Ovary (tissue), 10 donors: ENCODE data around the gene IL15. TPM values are rescaled to one million over a fixed set of nuclear protein-coding genes. Genes with fewer than 3 reads are reported as not detected.
A peak's percentile ranks its signal among the peaks of the same experiment; 100 is the strongest.
"Not testable (repeated sequence)": the region's sequence is repeated elsewhere in the genome, so short reads cannot be mapped to it uniquely, and the experiment has no call there.

ENCODE experiments used
- DNase-seq, 5 donors: peaks; one replicate each; pipeline ENCODE4 v3.0.0-alpha.2; 2019 to 2020
- H3K27ac ChIP-seq, 2 donors: fragments of 200-600 bp; one replicate each; pipeline versions ENCODE4 v1.5.1 to v1.8.0; 2019 to 2022
- H3K27me3 ChIP-seq: fragments of 200-600 bp; one replicate; pipeline ENCODE4 v1.8.0; 2022
- H3K36me3 ChIP-seq: fragments of 200-600 bp; sonication (generic); one replicate; pipeline ENCODE4 v1.5.1; 2019
- H3K4me1 ChIP-seq: one replicate; pipeline ENCODE4 v1.8.1; 2013; ENCODE audit warnings: mild to moderate bottlenecking, moderate library complexity; ENCODE audit not compliant: insufficient read depth
- H3K4me3 ChIP-seq: fragments of 200-600 bp; sonication (generic); one replicate; pipeline ENCODE4 v1.5.1; 2017
- H3K9me3 ChIP-seq, 2 donors: fragments of 200-600 bp in 1 of 2; sonication (generic) in 1 of 2; one replicate each; pipeline versions ENCODE4 v1.5.1 to v1.8.1; 2013 to 2019; ENCODE audit warnings: mild to moderate bottlenecking in 1 of 2, moderate library complexity in 1 of 2
- EP300 ChIP-seq: sonication (generic); formaldehyde crosslinking; IDR thresholded peaks from one replicate; pipeline ENCODE4 v1.6.1; 2017; ENCODE audit warnings: antibody characterized with exemption
- POLR2A ChIP-seq: fragments of 450-650 bp; IDR thresholded peaks from one replicate; pipeline ENCODE4 v1.6.1; 2017; ENCODE audit warnings: antibody characterized with exemption, mild to moderate bottlenecking, moderate library complexity
- WGBS, 3 donors: extraction: QIAGEN DNeasy Blood & Tissue Kit in 1 of 3; methylation state at CpG; one replicate each; pipeline versions ENCODE4 v1.1.5 to v1.1.7; 2013 to 2017; 5-methylcytosine and 5-hydroxymethylcytosine counted together
- intact Hi-C, 4 donors: fragments of 100-400 bp; cut with DNase I; formaldehyde crosslinking; loops; one replicate each; pipeline versions ENCODE4 v1.11.0 to v1.15.1; 2022 to 2023
- long read RNA-seq, 3 donors: library from polyadenylated mRNA in 2 of 3; unstranded in 2 of 3; transcript quantifications; one replicate each; pipeline ENCODE4 v2.0.0 and lab custom pipeline, GENCODE V29; 2021 to 2026
- polyA plus RNA-seq, 2 donors: library from polyadenylated mRNA; stranded (reverse); fragments of 200-250 nt in 1 of 2; fragments of 350-450 nt in 1 of 2; fragmentation: Illumina TruSeq in 1 of 2; extraction: RNeasy Lipid Tissue Mini Kit (QIAGEN cat#74804) in 1 of 2; gene quantifications; one replicate each; pipeline ENCODE4 v1.2.3, GENCODE V29; 2013 to 2014
- total RNA-seq, 7 donors: library from RNA; depleted of rRNA in 2 of 7; stranded (reverse); fragments of >200 nt in 2 of 7; fragmentation: NEBNext Ultra II Directional in 3 of 7; extraction: Animal tissue kit (Norgen Biotek cat#: 25700) in 3 of 7; gene quantifications; one replicate each; pipeline versions ENCODE4 v1.1.0 to v1.2.4, GENCODE V29; 2016 to 2023
- TF ChIP-seq, protein P1 (sequence below), 3 donors: fragments of 450-650 bp in 2 of 3; fragments of 200-600 bp in 1 of 3; IDR thresholded peaks; one replicate each; pipeline versions ENCODE4 v1.5.1 to v1.8.0; 2016 to 2022; ENCODE audit warnings: antibody characterized with exemption in 3 of 3, mild to moderate bottlenecking in 1 of 3
- donor health status: DM: no; HTN: no; CAD: no; lungs with moderate emphysema.
- donor health status: DM: no; HTN: no; CAD: no.
- donor health status: Bipolar disorder and iron deficiency.
- donor health status: DM: yes; HTN: yes; CAD: no.
- donor health status: DM: no; HTN: no; CAD: no.
- donor health status: DM: yes; HTN: yes; CAD: no.

IL15 gene, protein sequence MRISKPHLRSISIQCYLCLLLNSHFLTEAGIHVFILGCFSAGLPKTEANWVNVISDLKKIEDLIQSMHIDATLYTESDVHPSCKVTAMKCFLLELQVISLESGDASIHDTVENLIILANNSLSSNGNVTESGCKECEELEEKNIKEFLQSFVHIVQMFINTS
- total RNA-seq (10 to 100 TPM in 1 of 7 donors, 1 to 10 TPM in 3, under 1 TPM in 3; 0.73 to 12.9 (median 1.1) TPM), polyA plus RNA-seq (1 to 10 TPM in 1 of 2 donors, under 1 TPM in 1; 0.92 to 2.6 TPM)
- long read RNA-seq, donor 1, partial matches to known transcripts, result 0 of 11 reads
- long read RNA-seq, donor 1, other reads (novel, unspliced or antisense), result 9 of 11 reads
- long read RNA-seq, donor 2, partial matches to known transcripts, result 0 of 1 reads
- long read RNA-seq, donor 2, other reads (novel, unspliced or antisense), result 0 of 1 reads
- long read RNA-seq, donor 3, partial matches to known transcripts, result 0 of 1 reads
- long read RNA-seq, donor 3, other reads (novel, unspliced or antisense), result 1 of 1 reads

DNA sequence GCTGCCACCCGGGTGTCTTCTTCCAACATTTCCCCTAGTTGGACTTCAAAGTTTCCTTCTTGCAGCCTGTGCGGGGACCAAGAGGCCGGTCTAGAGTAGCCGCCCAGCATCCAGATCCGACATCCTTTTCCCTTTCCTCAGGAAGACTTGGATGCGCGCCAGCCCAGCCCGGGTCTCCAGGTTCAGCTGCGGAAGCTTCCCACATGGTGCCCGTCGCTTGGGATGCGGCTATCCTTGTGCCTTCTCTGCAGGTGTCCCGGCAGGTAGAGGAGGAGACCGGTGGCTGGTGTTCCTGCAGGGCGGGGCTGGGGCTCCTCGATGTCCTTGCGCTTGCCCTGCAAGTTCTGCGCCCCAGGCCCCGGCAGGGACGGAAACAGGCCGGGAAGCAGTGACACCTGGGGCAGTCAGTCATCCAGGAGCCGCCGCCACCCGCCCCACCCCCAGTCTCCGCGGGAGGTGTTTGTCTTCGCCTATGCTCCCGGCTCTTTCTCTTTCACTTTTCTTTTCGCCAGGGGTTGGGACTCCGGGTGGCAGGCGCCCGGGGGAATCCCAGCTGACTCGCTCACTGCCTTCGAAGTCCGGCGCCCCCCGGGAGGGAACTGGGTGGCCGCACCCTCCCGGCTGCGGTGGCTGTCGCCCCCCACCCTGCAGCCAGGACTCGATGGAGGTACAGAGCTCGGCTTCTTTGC lies at the start of gene IL15:
Gene IL15 (plus strand): TSS at position 502 of the 689 bp plus-strand sequence. CDS start 82,882 bp downstream, outside the sequence.
- peak; percentile 31 to 60 (median 41) for DNase-seq
- H3K9me3 ChIP-seq, result no peaks in the 10 kb centered on the region
- H3K27me3 ChIP-seq, result no peaks in the 10 kb centered on the region
- H3K27ac ChIP-seq, result peak within 1 kb of the TSS in 1 of 2 donors; percentile 58
- intact Hi-C loops, result no loop called here
- H3K36me3 ChIP-seq, result no peaks in the 10 kb centered on the region
- 2 to 3% (median 2%) methylated on average over 40 to 43 of the region's 43 CpGs for WGBS, 3 donors
- H3K4me3 ChIP-seq, result peak within 1 kb of the TSS; percentile 89
- no peaks in the 10 kb centered on the region for H3K4me1 ChIP-seq
- TF ChIP-seq, protein P1, sequence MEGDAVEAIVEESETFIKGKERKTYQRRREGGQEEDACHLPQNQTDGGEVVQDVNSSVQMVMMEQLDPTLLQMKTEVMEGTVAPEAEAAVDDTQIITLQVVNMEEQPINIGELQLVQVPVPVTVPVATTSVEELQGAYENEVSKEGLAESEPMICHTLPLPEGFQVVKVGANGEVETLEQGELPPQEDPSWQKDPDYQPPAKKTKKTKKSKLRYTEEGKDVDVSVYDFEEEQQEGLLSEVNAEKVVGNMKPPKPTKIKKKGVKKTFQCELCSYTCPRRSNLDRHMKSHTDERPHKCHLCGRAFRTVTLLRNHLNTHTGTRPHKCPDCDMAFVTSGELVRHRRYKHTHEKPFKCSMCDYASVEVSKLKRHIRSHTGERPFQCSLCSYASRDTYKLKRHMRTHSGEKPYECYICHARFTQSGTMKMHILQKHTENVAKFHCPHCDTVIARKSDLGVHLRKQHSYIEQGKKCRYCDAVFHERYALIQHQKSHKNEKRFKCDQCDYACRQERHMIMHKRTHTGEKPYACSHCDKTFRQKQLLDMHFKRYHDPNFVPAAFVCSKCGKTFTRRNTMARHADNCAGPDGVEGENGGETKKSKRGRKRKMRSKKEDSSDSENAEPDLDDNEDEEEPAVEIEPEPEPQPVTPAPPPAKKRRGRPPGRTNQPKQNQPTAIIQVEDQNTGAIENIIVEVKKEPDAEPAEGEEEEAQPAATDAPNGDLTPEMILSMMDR (IDR thresholded peaks at IDR 0.05), result no peak
- no peak for TF ChIP-seq POLR2A
- no peak for TF ChIP-seq EP300

DNA sequence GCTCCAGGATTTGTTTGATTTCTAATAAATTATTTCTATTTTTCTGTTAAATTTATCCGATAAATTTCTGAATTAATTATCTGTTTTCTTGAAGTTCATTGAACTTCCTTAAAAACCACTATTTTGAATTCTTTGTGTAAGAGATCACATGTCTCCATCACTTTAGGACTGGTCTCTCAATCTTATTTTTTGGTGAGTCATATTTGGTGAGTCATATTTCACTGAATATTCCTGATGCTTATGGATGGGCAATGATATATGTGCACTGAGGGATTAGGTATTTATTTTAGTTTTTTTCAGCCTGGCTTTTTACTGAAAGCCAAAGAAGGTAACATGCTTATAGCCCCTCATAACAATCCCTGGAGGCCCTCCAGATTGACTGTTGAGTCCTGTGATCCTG lies 48.5 kb upstream of the IL15 start:
- H3K4me1 ChIP-seq, result no peaks in the 10 kb centered on the region
- H3K27ac ChIP-seq, result no peak overlapping the region
- no peak for DNase-seq
- intact Hi-C loops, result no loop called here
- no peak overlapping the region for H3K4me3 ChIP-seq
- H3K27me3 ChIP-seq, result no peaks in the 10 kb centered on the region
- no peaks in the 10 kb centered on the region for H3K36me3 ChIP-seq
- no peaks in the 10 kb centered on the region for H3K9me3 ChIP-seq
- WGBS, 3 donors, result 92 to 98% (median 97%) methylated on average over 1 of the region's 1 CpG
- TF ChIP-seq EP300 (no peak), POLR2A (no peak)
- TF ChIP-seq, protein P1 (IDR thresholded peaks at IDR 0.05), result no peak

DNA sequence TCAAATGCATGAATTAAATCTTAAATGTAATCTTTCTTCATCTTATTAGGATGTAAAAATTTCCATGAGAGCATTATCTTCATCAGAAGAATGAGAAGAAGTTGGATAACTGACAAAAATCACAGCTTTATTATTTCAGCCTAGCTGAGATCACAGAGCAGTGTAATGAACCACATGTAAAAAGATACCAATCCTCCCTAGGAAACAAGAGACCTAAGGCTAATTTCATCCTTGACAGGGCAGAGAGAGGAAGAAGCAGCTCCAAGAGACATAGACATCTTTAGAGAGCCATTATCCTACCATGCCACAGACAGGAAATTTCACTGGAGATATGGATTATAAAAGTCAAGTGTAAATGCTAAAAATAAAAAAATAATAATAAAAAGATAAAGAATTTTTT lies 40.9 kb upstream of the IL15 start:
- Histone ChIP-seq H3K9me3 (no peaks in the 10 kb centered on the region), H3K27ac (no peak overlapping the region), H3K36me3 (no peaks in the 10 kb centered on the region), H3K4me3 (no peak overlapping the region), H3K27me3 (no peaks in the 10 kb centered on the region), H3K4me1 (no peaks in the 10 kb centered on the region)
- intact Hi-C loops, result no loop called here
- TF ChIP-seq, protein P1 (IDR thresholded peaks at IDR 0.05), result no peak
- TF ChIP-seq EP300 (no peak), POLR2A (no peak)
- no peak for DNase-seq

DNA sequence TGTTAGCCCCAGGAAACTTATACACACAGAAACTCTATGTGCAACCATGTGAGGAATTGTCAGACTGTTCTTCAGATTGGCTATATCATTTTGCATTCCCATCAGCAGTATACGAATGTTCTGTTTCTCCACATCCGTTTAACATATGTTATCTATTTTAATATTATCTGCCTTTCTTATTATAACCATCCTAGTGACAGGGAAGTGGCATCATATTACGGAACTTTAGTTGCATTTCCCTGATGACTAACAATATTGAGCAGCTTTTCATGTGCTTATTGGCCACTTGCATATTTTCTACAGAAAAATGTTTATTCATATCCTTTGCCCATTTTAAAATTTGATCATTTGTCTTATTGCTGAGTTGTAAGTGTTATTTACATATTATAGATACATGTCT lies 36.5 kb upstream of the IL15 start:
- no peaks in the 10 kb centered on the region for H3K4me1 ChIP-seq
- WGBS, 3 donors, result 49 to 75% (median 65%) methylated on average over 3 of the region's 3 CpGs
- TF ChIP-seq, protein P1 (IDR thresholded peaks at IDR 0.05), result no peak
- H3K4me3 ChIP-seq, result no peak overlapping the region
- H3K36me3 ChIP-seq, result no peaks in the 10 kb centered on the region
- H3K27me3 ChIP-seq, result no peaks in the 10 kb centered on the region
- intact Hi-C loops, result no loop called here
- H3K9me3 ChIP-seq, result no peaks in the 10 kb centered on the region
- no peak overlapping the region for H3K27ac ChIP-seq
- no peak for DNase-seq

DNA sequence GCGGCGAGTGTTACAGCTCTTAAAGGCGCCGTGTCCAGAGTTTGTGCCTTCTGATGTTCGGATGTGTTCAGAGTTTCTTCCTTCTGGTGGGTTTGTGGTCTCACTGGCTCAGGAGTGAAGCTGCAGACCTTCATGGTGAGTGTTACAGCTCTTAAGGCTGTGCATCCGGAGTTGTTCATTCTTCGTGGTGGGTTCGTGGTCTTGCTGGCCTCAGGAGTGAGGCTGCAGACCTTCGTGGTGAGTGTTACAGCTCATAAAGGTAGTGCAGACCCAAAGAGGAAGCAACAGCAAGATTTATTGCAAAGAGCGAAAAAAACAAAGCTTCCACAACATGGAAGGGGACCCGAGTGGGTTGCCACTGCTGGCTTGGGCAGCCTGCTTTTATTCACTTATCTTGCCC lies 31.7 kb upstream of the IL15 start:
- DNase-seq, H3K4me1 ChIP-seq, H3K9me3 ChIP-seq, H3K36me3 ChIP-seq, intact Hi-C loops, H3K4me3 ChIP-seq, H3K27ac ChIP-seq, H3K27me3 ChIP-seq: not testable (repeated sequence)
- 90 to 93% (median 91%) methylated on average over 11 of the region's 11 CpGs for WGBS, 3 donors
